Endothelial cell of umbilical vein (primary cell): Measurements from ENCODE around the gene DLGAP1. TPM values are rescaled to one million over a fixed set of nuclear protein-coding genes. Genes with fewer than 3 reads are reported as not detected.

Experiments
- BruUV-seq: library from RNA; stranded (reverse); fragments of 400-500 nt; replicated peaks from 2 replicates; lab custom pipeline; 2021; lab: Mats Ljungman, UMichigan
- CTCF ChIA-PET: fragments of 300-600, 350-600 bp; sonication (Branson Sonifier 250); formaldehyde crosslinking; loops from one replicate; lab custom pipeline; 2021; ENCODE audit warnings: antibody characterized with exemption, inconsistent platforms; lab: Charles Lee
- POLR2A ChIA-PET: fragments of 300-600, 350-600 bp; sonication (Branson Sonifier 250); formaldehyde crosslinking; loops from one replicate; lab custom pipeline; 2021; ENCODE audit warnings: antibody characterized with exemption, inconsistent platforms; lab: Charles Lee
- DNase-seq: peaks from one replicate; pipeline ENCODE4 v3.0.0-alpha.2; 2011; ENCODE audit warnings: low read depth, low spot score
- FAIRE-seq: peaks from 2 replicates; lab custom pipeline; 2011; peaks lifted over from hg19 to GRCh38; lab: Jason Lieb, UNC
- H2AFZ ChIP-seq: 2 replicates; pipeline ENCODE4 v1.6.0; 2012; ENCODE audit warnings: low read depth, low read length, control low read depth, inconsistent platforms
- H3K27ac ChIP-seq: 2 replicates; pipeline ENCODE4 v1.5.1; 2011; ENCODE audit warnings: low read depth, mild to moderate bottlenecking, control low read depth, low read length, moderate library complexity; ENCODE audit not compliant: insufficient read depth
- H3K27me3 ChIP-seq, 2 experiments: 2 replicates each; pipeline versions ENCODE4 v1.6.0 to v1.6.1; 2011; ENCODE audit warnings: low read length in 2 of 2, mixed read lengths in 1 of 2; ENCODE audit not compliant: control insufficient read depth in 2 of 2, insufficient read depth in 2 of 2
- H3K36me3 ChIP-seq, 2 experiments: 2 replicates in 1 of 2; 3 replicates in 1 of 2; pipeline ENCODE4 v1.5.1; 2011; ENCODE audit warnings: low read length in 2 of 2, mild to moderate bottlenecking in 1 of 2, moderate library complexity in 1 of 2; ENCODE audit not compliant: control insufficient read depth in 2 of 2, insufficient read depth in 2 of 2; ENCODE audit errors: extremely low read depth in 1 of 2
- H3K4me1 ChIP-seq: 3 replicates; pipeline ENCODE4 v1.5.1; 2011; ENCODE audit warnings: mild to moderate bottlenecking, low read length; ENCODE audit not compliant: control insufficient read depth, insufficient read depth; ENCODE audit errors: extremely low read depth
- H3K4me2 ChIP-seq: 2 replicates; pipeline ENCODE4 v1.6.1; 2011; ENCODE audit warnings: low read length, control low read depth, mixed read lengths; ENCODE audit not compliant: insufficient read depth
- H3K4me3 ChIP-seq, 3 experiments: fragments of 200-600 bp in 1 of 3; sonication (generic), shearing (Covaris generic) in 1 of 3; replicated peaks in 1 of 3; 2 replicates each; pipeline ENCODE4 v1.5.1; 2011 to 2016; ENCODE audit warnings: control low read depth in 3 of 3, low read length in 3 of 3, mild to moderate bottlenecking in 2 of 3, inconsistent platforms in 1 of 3, low read depth in 1 of 3, moderate library complexity in 1 of 3; ENCODE audit not compliant: insufficient read depth in 1 of 3
- H3K79me2 ChIP-seq: 2 replicates; pipeline ENCODE4 v1.6.0; 2012; ENCODE audit warnings: low read length, inconsistent platforms; ENCODE audit not compliant: control insufficient read depth, insufficient read depth
- H3K9ac ChIP-seq: replicated peaks from 2 replicates; pipeline ENCODE3; 2011; ENCODE audit warnings: low read length, control low read depth; ENCODE audit not compliant: insufficient read depth; ENCODE audit errors: extremely low read depth
- H3K9me1 ChIP-seq: replicated peaks from 3 replicates; pipeline ENCODE4 v1.6.0; 2011; ENCODE audit warnings: mild to moderate bottlenecking, low read length; ENCODE audit not compliant: control insufficient read depth, insufficient read depth; ENCODE audit errors: extremely low read depth
- H3K9me3 ChIP-seq: replicated peaks from 2 replicates; pipeline ENCODE4 v1.5.1; 2012; ENCODE audit warnings: low read length, inconsistent platforms; ENCODE audit not compliant: control insufficient read depth, insufficient read depth
- H4K20me1 ChIP-seq: replicated peaks from 2 replicates; pipeline ENCODE3; 2011; ENCODE audit warnings: mild to moderate bottlenecking, low read length; ENCODE audit not compliant: control insufficient read depth, insufficient read depth; ENCODE audit errors: extremely low read depth
- CTCF ChIP-seq, 2 donors: IDR thresholded peaks; 1 replicate in 1 of 2; 2 replicates in 1 of 2; pipeline ENCODE4 v1.5.1; 2011; ENCODE audit warnings: low read length in 2 of 2, mild to moderate bottlenecking in 2 of 2, moderate library complexity in 2 of 2, control low read depth in 1 of 2, inconsistent platforms in 1 of 2, low read depth in 1 of 2; ENCODE audit not compliant: insufficient read depth in 1 of 2; ENCODE audit errors: extremely low read depth in 1 of 2
- EZH2 ChIP-seq: IDR thresholded peaks from 2 replicates; pipeline ENCODE4 v1.6.1; 2012; ENCODE audit warnings: borderline replicate concordance, low read depth, mild to moderate bottlenecking, moderate library complexity, low read length, inconsistent platforms; ENCODE audit not compliant: severe bottlenecking
- FOS ChIP-seq: IDR thresholded peaks from 2 replicates; pipeline ENCODE4 v1.6.1; 2011; ENCODE audit warnings: mild to moderate bottlenecking, low read length, moderate library complexity, borderline replicate concordance; ENCODE audit not compliant: insufficient read depth
- GATA2 ChIP-seq: IDR thresholded peaks from 2 replicates; pipeline ENCODE4 v1.7.0; 2011; ENCODE audit warnings: low read depth, mild to moderate bottlenecking, moderate library complexity, mixed read lengths, low read length; ENCODE audit not compliant: insufficient read length, insufficient read depth
- JUN ChIP-seq: IDR thresholded peaks from 2 replicates; pipeline ENCODE4 v1.6.1; 2011; ENCODE audit warnings: borderline replicate concordance, low read depth; ENCODE audit not compliant: insufficient read length, insufficient read depth
- MAX ChIP-seq: IDR thresholded peaks from 2 replicates; pipeline ENCODE4 v1.6.1; 2011; ENCODE audit not compliant: insufficient read depth, insufficient read length
- MYC ChIP-seq: IDR thresholded peaks from one replicate; pipeline ENCODE4 v1.6.1; 2011; ENCODE audit warnings: mild to moderate bottlenecking, low read depth, low read length
- POLR2A ChIP-seq: IDR thresholded peaks from 2 replicates; pipeline ENCODE4 v1.6.1; 2012; ENCODE audit warnings: low read depth, mild to moderate bottlenecking, control low read depth, low read length
- POLR2AphosphoS5 ChIP-seq: IDR thresholded peaks from 2 replicates; pipeline ENCODE4 v1.6.1; 2012; ENCODE audit warnings: low read depth, mild to moderate bottlenecking, control low read depth, low read length, moderate library complexity; ENCODE audit not compliant: insufficient read depth
- dilution Hi-C: fragments of 300-500 bp; cut with MboI; formaldehyde crosslinking; loops from one replicate; pipeline ENCODE4 v1.15.0; 2019; ENCODE audit warnings: low sequenced_read_pairs; ENCODE audit not compliant: extremely low pct_ligation_motif_present
- intact Hi-C: fragments of 100-400 bp; cut with micrococcal nuclease; formaldehyde crosslinking; loops from one replicate; pipeline ENCODE4 v1.10.0; 2022
- polyA plus RNA-seq, 4 experiments: library from polyadenylated mRNA; depleted of rRNA in 3 of 4; stranded (reverse) in 3 of 4; unstranded in 1 of 4; fragments of >200 nt; gene quantifications; 2 replicates each; pipeline versions ENCODE4 v1.2.1 to v1.2.3, GENCODE V29; 2011 to 2012; ENCODE audit warnings: missing spikeins in 1 of 4
- total RNA-seq: library from RNA; stranded (reverse); gene quantifications from 2 replicates; pipeline ENCODE4 v1.2.3, GENCODE V29; 2021

The DLGAP1 gene
- total and polyA plus RNA-seq, 2 donors (not counting 3 experiments of a cell fraction or from before 2014, with no cell fraction given), result 0.04 TPM; not detected in 1

GRCh38 chr18:4058179-4058578 lies 396.9 kb downstream of the DLGAP1 start:
- Histone ChIP-seq H3K9me3 (no peaks in the 10 kb centered on the region), H3K9ac (no peak overlapping the region), H3K36me3 (no peaks in the 10 kb centered on the region), H3K27ac (no peak overlapping the region), H3K4me1 (no peaks in the 10 kb centered on the region), H3K9me1 (no peaks in the 10 kb centered on the region), H2AFZ (no peak overlapping the region), H3K4me3 (no peak overlapping the region), H3K27me3 (no peaks in the 10 kb centered on the region), H4K20me1 (no peaks in the 10 kb centered on the region), H3K79me2 (no peaks in the 10 kb centered on the region), H3K4me2 (no peak overlapping the region)
- no TSS peak for BruUV-seq
- intact Hi-C loops, result no loop called here
- FAIRE-seq (no peak), DNase-seq (no peak)
- CTCF ChIA-PET, result no interaction called here
- POLR2A ChIA-PET, result no interaction called here
- dilution Hi-C loops, result no loop called here
- TF ChIP-seq MYC (no peak), POLR2AphosphoS5 (no peak), CTCF (IDR thresholded peaks at IDR 0.05; ENCODE audit: extremely low read depth in 1 of 2, insufficient read depth in 1 of 2, low read depth in 1 of 2, low read length in 2 of 2) (no peak), FOS (no peak), POLR2A (no peak), JUN (no peak), GATA2 (no peak), MAX (no peak), EZH2 (no peak)
